Gastroesophageal sphincter (tissue), 3 donors: ENCODE results near the gene KCNH3.

Source experiments
- EP300 ChIP-seq: sonication (generic); formaldehyde crosslinking; IDR thresholded peaks from one replicate; pipeline ENCODE4 v1.6.1; 2017; ENCODE audit warnings: antibody characterized with exemption, mild to moderate bottlenecking
- POLR2A ChIP-seq, 2 donors: fragments of 450-650 bp; IDR thresholded peaks; one replicate each; pipeline ENCODE4 v1.6.1; 2017; ENCODE audit warnings: antibody characterized with exemption in 2 of 2, mild to moderate bottlenecking in 2 of 2, moderate library complexity in 1 of 2
- POLR2AphosphoS5 ChIP-seq: sonication (generic); formaldehyde crosslinking; IDR thresholded peaks from one replicate; pipeline ENCODE4 v1.6.1; 2017; ENCODE audit warnings: antibody characterized with exemption
- TF ChIP-seq, protein P1 (sequence below), 4 experiments: fragments of 200-600 bp in 2 of 4; fragments of 450-650 bp in 2 of 4; sonication (generic) in 1 of 4; IDR thresholded peaks; one replicate each; pipeline ENCODE4 v1.5.1; 2017 to 2019; ENCODE audit warnings: antibody characterized with exemption in 4 of 4, mild to moderate bottlenecking in 2 of 4, moderate library complexity in 2 of 4

GRCh38 chr12:49556391-49557186 is 17.8 kb downstream of the KCNH3 start:
- TF ChIP-seq POLR2A (IDR thresholded peaks at IDR 0.05), result no peak
- TF ChIP-seq, protein P1, sequence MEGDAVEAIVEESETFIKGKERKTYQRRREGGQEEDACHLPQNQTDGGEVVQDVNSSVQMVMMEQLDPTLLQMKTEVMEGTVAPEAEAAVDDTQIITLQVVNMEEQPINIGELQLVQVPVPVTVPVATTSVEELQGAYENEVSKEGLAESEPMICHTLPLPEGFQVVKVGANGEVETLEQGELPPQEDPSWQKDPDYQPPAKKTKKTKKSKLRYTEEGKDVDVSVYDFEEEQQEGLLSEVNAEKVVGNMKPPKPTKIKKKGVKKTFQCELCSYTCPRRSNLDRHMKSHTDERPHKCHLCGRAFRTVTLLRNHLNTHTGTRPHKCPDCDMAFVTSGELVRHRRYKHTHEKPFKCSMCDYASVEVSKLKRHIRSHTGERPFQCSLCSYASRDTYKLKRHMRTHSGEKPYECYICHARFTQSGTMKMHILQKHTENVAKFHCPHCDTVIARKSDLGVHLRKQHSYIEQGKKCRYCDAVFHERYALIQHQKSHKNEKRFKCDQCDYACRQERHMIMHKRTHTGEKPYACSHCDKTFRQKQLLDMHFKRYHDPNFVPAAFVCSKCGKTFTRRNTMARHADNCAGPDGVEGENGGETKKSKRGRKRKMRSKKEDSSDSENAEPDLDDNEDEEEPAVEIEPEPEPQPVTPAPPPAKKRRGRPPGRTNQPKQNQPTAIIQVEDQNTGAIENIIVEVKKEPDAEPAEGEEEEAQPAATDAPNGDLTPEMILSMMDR (IDR thresholded peaks at IDR 0.05), result no peak
- no peak for TF ChIP-seq EP300
- no peak for TF ChIP-seq POLR2AphosphoS5
